ENCODE results near the gene PHF20.

- no peak for TF ChIP-seq POLR2AphosphoS5 (IDR thresholded peaks at IDR 0.05; ENCODE audit: low read depth)
- no peak for TF ChIP-seq CTCF (IDR thresholded peaks at IDR 0.05; ENCODE audit: insufficient read depth, low read length)
- no peak for TF ChIP-seq SPI1 (IDR thresholded peaks at IDR 0.05; ENCODE audit: borderline replicate concordance, low read depth)
- no peak for TF ChIP-seq GABPA (IDR thresholded peaks at IDR 0.05; ENCODE audit: low read depth)
- no peak for TF ChIP-seq REST (IDR thresholded peaks at IDR 0.05; ENCODE audit: insufficient replicate concordance, low read depth)
Observed at GRCh38 chr20:35918021-35918420, 146.2 kb downstream of the PHF20 start.

All from HL-60 (cell line).